IPS DF 4.7 (cell line): Measurements from ENCODE around the gene S100G.

ENCODE experiments used
- DNase-seq: peaks from one replicate; pipeline ENCODE4 v3.0.0-alpha.2; 2013; ENCODE audit warnings: low spot score; ENCODE audit errors: extremely low read depth

The S100G gene

DNA sequence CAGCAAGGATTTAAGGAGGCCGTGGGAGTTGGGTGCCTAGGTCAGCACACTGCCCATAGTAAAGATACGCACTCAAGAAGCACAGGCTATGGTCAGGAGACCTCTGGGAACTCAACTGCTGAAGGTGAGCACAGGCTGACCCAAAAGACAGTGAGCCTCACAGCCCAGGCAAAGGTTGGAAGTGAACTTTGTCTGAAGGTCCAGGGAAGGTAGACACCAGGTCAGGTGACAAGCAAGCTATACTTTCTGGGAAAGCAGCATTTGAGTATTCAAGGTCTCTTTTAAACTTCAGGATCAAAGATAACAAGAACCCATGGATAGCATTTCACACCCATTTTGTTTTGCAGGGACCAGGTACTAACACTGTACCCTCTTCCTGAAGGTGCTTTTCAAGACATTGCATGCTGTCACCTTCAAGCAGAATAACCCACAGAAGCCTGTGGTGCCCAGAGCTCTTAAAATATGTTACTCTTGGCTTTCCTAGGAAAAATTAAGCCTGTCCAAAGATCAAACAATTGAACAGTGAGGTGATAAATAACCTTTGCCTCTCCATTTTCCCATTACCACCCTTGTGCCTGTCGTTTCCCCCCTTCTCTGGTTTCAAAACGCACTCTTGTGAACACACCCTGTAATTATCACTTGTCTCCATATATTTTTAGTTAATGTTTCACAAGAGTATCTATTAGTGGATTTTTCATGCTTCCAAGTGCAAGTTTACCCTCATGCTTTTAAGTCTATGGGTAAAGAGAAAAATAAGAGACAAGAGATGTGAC is 3.4 kb upstream of the S100G start:
- DNase-seq: no peak

DNA sequence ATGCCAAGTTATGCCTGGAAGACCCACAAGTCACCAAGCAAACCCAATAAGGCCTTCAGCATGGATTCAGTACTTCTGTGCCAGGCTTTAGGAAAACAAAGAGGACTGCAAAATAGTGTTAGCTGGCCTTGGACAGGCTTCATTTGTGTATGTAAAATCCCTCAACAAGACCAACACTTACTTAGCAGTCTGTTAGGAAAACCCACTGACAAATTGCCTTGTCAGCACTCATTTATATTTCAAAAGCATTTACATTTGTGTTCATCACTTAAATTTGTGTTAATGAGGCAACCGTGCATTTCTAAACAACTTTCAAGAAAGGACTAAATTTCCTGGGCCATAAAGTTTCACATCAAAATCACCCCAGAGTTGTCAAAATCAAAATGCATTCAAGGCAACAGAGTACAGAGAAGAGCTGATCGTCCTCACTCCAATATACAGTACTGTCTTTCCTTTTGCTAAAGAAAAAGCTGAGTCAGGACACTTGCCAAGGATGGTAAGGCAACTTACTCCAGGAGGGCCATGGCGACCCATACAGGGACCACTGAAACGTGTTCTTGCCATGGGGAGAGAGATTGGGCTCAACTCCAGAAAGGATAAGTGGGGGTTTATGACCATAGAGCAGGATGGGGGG is 1.6 kb downstream of the S100G start:
- DNase-seq: no peak

DNA sequence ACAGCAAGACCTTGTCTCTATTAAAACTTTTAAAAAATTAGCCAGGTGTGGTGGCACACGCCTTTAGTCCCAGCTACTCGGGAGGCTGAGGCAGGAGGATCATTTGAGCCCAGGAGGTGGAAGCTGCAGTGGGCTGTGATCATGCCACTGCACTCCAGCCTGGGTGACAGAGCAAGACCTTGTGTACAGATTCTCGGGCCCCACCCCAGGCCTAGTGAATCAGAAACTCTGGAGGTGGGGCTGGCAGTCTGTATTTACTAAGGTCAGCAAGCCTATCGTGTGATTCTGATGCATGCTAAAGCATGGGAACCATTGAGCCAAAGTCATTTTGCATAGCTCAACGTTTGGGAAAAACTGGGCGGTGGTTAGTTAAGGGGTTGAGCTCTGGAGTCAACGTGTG is 3.5 kb downstream of the S100G start:
- no peak for DNase-seq

DNA sequence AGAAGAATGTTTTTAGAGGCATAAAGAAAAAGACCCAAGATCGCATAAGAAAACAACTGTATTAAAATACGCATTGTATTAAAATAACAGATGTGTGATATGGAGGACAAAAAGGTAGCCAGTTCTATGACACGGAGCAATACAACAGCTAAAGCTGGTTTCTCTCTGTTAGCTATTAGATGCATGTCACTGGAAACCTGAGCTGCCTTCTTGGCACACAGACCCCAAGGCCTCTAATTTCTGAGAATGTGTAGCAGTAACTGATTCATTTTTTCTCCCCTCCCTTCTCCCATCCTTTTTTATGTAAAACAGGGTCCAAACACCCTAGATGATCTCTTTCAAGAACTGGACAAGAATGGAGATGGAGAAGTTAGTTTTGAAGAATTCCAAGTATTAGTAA is 4.1 kb downstream of the S100G start:
- DNase-seq: no peak

DNA sequence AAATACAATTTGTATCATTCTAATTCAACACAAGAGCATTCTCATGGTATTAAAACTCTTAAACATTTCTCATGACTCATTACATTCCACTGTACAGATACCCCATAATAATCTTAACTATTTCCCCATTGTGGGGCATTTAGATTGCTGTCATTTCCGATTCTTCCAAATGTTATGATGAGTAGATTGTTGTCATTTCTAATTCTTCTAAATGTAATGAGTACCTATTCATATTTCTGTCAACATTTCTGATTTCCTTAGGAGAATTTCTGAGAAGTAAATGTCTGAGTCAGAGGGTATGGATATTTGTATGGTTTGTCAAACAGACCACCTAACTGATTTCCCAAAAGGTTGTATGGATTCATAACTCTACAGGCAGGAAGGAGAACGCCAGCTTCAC is 8.3 kb downstream of the S100G start:
- DNase-seq: no peak

DNA sequence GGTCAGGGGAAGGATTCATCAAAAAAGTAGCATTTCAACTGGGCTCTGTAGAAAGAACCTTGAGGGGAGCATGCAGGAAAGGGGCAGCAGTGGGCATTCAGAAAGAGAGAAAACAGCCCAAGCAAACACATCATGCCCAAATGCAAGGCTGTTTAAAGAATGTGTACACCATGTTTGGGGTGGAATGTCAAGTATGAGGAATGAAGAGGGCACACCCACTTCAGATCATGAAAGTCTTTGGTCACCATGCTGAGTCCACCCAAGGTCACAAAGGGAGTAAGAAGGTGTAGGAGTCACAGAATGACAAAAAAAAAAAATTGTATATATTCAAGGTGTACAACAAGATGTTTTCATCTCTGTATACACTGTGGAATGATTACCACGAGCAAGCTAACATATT is 9.4 kb downstream of the S100G start:
- no peak for DNase-seq

DNA sequence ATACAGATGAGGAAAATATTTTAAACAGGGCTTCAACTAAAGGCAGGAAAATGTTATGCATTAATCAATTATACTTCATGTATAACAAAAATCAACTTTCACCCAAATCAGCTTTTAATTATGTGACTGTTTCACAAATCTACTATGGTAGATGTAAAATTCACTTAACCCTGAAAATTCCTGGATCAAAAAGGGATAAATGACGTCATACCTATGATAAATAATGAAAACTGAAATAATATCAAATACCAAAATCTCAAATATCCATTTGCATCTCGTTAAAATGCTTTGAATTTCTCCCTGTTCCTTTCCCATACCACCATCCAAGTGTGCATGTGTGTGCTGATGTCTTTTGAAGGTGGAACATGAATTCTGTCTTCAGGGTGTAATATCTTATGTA is 11.5 kb downstream of the S100G start:
- DNase-seq: no peak

- DNase-seq: no peak
Observed at GRCh38 chrX:16662402-16662801, 12.4 kb downstream of the S100G start.

DNA sequence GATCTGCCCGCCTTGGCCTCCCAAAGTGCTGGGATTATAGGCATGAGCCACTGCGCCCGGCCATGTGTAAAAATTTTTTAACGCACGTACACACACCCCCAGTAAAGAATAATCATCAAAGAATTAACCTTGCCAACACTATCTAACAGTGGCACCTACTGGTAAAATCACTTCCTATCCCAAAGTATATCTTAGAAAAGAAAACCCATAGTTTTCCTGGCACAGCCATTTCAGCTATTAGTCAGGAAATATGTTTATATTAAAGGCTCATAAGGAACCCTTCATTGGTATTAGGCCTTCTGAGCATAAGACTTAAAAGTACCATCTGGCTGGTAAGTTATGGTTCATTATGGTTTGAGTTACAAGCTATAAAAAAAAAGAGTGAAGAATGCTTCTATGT is 14.1 kb downstream of the S100G start:
- DNase-seq: no peak

DNA sequence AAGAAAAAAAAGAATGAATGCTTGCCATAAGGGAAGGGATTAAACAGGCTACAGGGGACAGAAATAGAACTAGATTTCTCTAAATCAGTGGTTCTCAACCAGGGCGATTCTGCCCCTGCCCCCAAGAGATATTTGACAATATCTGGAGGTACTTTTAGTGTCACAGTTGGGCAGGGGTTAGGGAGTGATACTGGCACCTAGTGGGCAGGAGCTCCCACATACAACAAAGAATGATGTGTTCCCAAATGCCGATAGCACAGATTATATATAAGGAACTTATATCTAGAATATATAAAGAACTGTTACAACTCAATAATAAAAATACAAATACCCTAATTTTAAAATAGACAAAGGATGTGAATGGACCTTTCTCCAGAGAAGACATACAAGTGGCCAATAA is 14.7 kb downstream of the S100G start:
- DNase-seq: no peak

DNA sequence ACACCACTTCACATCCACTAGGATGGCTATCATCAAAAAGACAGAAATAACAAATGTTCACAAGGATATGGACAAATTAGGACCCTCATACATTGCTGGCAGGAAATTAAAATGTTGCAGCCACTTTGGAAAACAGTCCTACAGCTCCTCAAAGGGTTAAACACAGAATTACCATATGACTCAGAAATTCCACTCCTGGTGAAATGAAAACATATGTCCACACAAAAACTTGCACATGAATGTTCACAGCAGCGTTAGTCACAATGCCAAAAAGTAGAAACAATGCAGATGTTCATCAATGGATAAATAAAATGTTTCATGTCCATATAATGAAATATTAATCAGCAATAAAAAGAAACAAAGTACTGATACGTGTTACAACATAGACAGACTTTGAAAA is 15.1 kb downstream of the S100G start:
- DNase-seq: no peak

GRCh38 chrX:16666541-16666940 is 16.6 kb downstream of the S100G start:
- no peak for DNase-seq

DNA sequence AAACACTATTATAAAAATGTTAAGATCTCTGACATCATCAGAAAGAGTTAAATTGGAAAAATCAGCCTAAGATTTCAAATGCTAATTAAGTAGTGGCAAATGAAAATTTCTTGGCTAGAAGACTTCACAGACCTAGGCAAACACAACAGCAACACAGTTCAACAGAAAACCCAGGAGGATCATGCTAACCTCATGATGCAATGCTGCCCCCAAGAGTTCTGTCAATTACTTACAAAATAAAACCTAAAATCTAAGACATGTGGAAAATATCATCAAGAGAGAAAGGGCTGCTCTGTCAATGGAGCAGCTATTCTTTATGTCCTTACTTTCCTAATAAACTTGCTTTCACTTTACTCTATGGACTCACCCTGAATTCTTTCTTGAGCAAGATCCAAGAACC is 21.0 kb downstream of the S100G start:
- no peak for DNase-seq

- DNase-seq: no peak
Observed at GRCh38 chrX:16678689-16679088, 28.7 kb downstream of the S100G start.

DNA sequence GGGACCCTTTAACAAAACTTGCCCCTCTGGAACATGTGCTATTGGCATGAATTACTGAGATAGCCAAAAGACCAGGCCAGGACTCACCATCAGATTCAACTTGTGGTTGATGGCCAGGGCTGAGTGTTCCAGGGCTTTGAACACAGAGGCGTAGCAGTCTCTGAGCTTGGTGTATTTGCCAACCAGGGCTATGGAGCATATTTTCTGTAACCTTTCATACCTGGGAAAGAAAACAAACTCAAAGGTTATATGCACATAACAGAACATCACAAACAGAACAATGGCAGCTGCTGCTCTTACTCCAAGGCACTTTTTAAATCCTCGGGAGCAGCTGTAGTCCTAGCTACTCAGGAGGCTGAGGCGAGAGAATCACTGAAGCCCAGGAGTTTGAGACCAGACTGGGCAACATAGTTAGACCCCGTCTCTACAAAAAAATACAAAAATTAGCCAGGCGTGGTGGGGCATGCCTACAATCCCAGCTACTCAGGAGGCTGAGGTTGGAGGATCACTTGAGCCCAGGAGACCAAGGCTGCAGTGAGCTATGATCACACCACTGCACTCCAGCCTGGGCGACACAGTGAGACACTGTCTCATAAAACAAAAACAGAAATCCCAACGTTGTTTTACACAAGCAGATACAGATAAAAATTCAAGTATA is 33.2 kb downstream of the S100G start:
- DNase-seq: no peak

DNA sequence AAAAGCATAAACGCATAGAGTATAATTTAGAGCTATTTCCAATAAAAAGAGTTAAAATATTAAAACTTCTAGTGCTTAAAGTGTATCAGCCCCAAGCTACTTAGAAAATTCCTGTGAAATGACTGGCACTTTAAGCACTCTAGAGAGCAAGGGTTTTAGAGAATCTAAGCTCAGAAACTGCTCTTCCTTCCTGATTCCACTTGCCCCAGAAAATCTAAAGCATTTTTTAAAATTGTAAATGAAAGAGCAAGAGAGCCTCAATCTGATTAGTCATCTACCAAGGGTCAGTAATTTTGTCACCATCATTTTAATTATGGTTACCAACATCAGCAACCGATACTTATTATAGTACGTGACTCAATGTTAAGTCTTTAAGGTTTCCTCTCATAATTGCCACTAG is 37.6 kb downstream of the S100G start:
- DNase-seq: no peak

DNA sequence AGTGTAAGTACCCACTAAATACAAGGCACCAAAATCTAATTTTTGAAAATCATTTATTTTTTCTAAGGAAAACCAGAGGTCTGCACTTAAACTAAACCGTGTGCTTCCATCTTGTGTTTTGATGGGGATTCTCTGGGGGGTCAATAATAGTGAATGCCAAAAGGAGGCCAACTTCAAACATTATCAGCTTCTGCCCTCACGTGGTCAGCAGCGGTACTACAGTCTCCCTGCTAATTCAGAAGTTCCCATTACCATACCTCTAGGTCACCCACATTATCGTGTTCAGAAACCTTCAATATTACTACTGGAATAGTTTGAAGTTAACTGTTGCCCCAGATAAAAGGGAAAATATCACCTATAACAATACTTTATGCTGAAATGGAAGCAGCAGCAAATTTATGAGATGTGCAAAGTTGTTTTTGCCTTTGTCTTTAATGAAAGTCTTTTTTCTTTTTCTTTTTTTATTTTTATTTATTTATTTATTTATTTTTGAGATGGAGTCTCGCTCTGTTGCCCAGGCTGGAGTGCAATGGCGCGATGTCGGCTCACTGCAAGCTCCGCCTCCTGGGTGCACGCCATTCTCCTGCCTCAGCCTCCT is 45.2 kb downstream of the S100G start:
- no peak for DNase-seq

- DNase-seq: no peak
Observed at GRCh38 chrX:16696956-16697355, 47.0 kb downstream of the S100G start.

GRCh38 chrX:16699389-16699788 is 49.4 kb downstream of the S100G start:
- no peak for DNase-seq

DNA sequence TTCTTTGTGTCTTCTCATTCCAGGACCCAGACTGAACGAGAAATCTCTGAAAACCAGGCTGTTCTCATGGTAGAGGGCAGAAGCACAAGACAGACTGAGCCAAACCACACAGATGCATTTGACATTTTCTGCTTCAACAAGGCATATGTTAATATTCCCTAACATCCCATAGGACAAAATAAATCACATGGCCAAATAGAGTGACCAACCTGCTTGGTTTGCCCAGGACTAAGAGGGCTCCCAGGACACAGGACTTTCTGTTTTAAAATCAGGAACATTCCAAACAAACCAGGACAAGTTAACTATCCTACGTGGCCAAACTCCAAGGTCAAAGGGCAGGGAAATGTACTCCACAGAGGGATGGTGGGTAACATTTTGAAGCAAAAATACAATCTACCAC is 50.8 kb downstream of the S100G start:
- DNase-seq: no peak

GRCh38 chrX:16702700-16703599 is 53.0 kb downstream of the S100G start:
- no peak for DNase-seq
